Left colon (tissue), 2 donors: ENCODE measurements around the gene C5AR2. TPM values are rescaled to one million over a fixed set of nuclear protein-coding genes. Genes with fewer than 3 reads are reported as not detected.
"Not testable (repeated sequence)": the region's sequence is repeated elsewhere in the genome, so short reads cannot be mapped to it uniquely, and the experiment has no call there.

Experiments used
- ATAC-seq: fragments of 200-7000 bp; cut with Tn5 transposase; one replicate; pipeline ENCODE4 v1.9.1; 2020; ENCODE audit warnings: mild to moderate bottlenecking, moderate library complexity
- DNase-seq, 2 donors: peaks; one replicate each; pipeline ENCODE4 v3.0.0-alpha.2; 2020
- intact Hi-C, 2 donors: fragments of 100-400 bp; cut with DNase I in 1 of 2; cut with micrococcal nuclease in 1 of 2; formaldehyde crosslinking; loops; one replicate each; pipeline versions ENCODE4 v1.11.2 to v1.14.0; 2022; cut with DNase I, micrococcal nuclease
- long read RNA-seq: library from polyadenylated mRNA; unstranded; transcript quantifications from one replicate; pipeline ENCODE4 v2.0.0, GENCODE V29; 2021
- total RNA-seq, 2 donors: library from RNA; stranded (reverse); fragmentation: NEBNext Ultra II Directional; extraction: Animal tissue kit (Norgen Biotek cat#: 25700); gene quantifications; one replicate each; pipeline ENCODE4 v1.2.1, GENCODE V29; 2021
- donor health status: DM: no; HTN: no; CAD: no.
- donor health status: DM: yes; HTN: yes; CAD: no.

The C5AR2 gene
- total RNA-seq: 1 to 10 TPM in 1 of 2 donors, under 1 TPM in 1; 0.46 to 2.3 TPM
- long read RNA-seq: 0 reads

- ATAC-seq: no peak
- DNase-seq: no peak
- intact Hi-C loops: no loop called here
Observed at GRCh38 chr19:47331931-47332547, at the start of gene C5AR2. TSS of gene C5AR2 (plus strand) at chr19:47332175. CDS start at chr19:47340800, 8,625 bp downstream.

GRCh38 chr19:47283405-47284059, 48.4 kb upstream of the C5AR2 start:
- intact Hi-C loops: no loop called here
- DNase-seq (no peak), ATAC-seq (no peak)

GRCh38 chr19:47284324-47284899, 47.6 kb upstream of the C5AR2 start:
- intact Hi-C loops: no loop called here
- ATAC-seq (peak; percentile 46), DNase-seq (no peak)

- intact Hi-C loops: loop anchor here in 1 of 2 donors (10.0 kb wide), 1 partner anchor 129 kb away; no protein-coding TSS in a partner anchor
- DNase-seq (peak; percentile 64 to 80), ATAC-seq (peak; percentile 95)
Observed at GRCh38 chr19:47296036-47296435, 35.9 kb upstream of the C5AR2 start.

GRCh38 chr19:47300867-47301266, 31.1 kb upstream of the C5AR2 start:
- not testable (repeated sequence) for DNase-seq, ATAC-seq
- intact Hi-C loops: loop anchor here in 1 of 2 donors (10.0 kb wide), 1 partner anchor 94 kb away; no protein-coding TSS in a partner anchor

GRCh38 chr19:47302249-47302648, 29.7 kb upstream of the C5AR2 start:
- intact Hi-C loops: loop anchor here in 1 of 2 donors (10.0 kb wide), 1 partner anchor 93 kb away; no protein-coding TSS in a partner anchor
- ATAC-seq (no peak), DNase-seq (no peak)

- DNase-seq (no peak), ATAC-seq (no peak)
- intact Hi-C loops: loop anchor here in 1 of 2 donors (10.0 kb wide), 1 partner anchor 91 kb away; no protein-coding TSS in a partner anchor
Observed at GRCh38 chr19:47303966-47304365, 28.0 kb upstream of the C5AR2 start.

GRCh38 chr19:47305309-47305751, 26.6 kb upstream of the C5AR2 start:
- ATAC-seq: peak; percentile 49
- intact Hi-C loops: loop anchor here in 1 of 2 donors (10.0 kb wide), 1 partner anchor 89 kb away; no protein-coding TSS in a partner anchor
- peak; percentile 48 to 68 for DNase-seq

- DNase-seq (no peak), ATAC-seq (no peak)
- intact Hi-C loops: loop anchor here in 1 of 2 donors (10.0 kb wide), 1 partner anchor 88 kb away; no protein-coding TSS in a partner anchor
Observed at GRCh38 chr19:47306303-47306702, 25.7 kb upstream of the C5AR2 start.

GRCh38 chr19:47309038-47309437, 22.9 kb upstream of the C5AR2 start:
- intact Hi-C loops: loop anchor here in 1 of 2 donors (10.0 kb wide), 1 partner anchor 86 kb away; no protein-coding TSS in a partner anchor
- ATAC-seq: no peak
- no peak for DNase-seq

- intact Hi-C loops: loop anchor here in 1 of 2 donors (10.0 kb wide), 1 partner anchor 85 kb away; no protein-coding TSS in a partner anchor
- DNase-seq (peak in 1 of 2 donors; percentile 17), ATAC-seq (no peak)
Observed at GRCh38 chr19:47309608-47310007, 22.4 kb upstream of the C5AR2 start, which contains the start of gene C5AR1. TSS of gene C5AR1 (plus strand) at chr19:47309861. CDS start at chr19:47309896, 35 bp downstream.

GRCh38 chr19:47310323-47310722, 21.7 kb upstream of the C5AR2 start:
- no peak for DNase-seq
- no peak for ATAC-seq
- intact Hi-C loops: no loop called here

- DNase-seq: peak in 1 of 2 donors; percentile 26
- no peak for ATAC-seq
- intact Hi-C loops: no loop called here
Observed at GRCh38 chr19:47310819-47311218, 21.2 kb upstream of the C5AR2 start.

GRCh38 chr19:47312366-47313006, 19.5 kb upstream of the C5AR2 start:
- intact Hi-C loops: no loop called here
- DNase-seq: no peak
- ATAC-seq: no peak

GRCh38 chr19:47313754-47314295, 18.1 kb upstream of the C5AR2 start:
- DNase-seq: no peak
- ATAC-seq: no peak
- intact Hi-C loops: no loop called here

- peak in 1 of 2 donors; percentile 47 for DNase-seq
- intact Hi-C loops: no loop called here
- ATAC-seq: peak; percentile 46
Observed at GRCh38 chr19:47315125-47315821, 16.7 kb upstream of the C5AR2 start.

GRCh38 chr19:47316513-47316912, 15.5 kb upstream of the C5AR2 start:
- DNase-seq (no peak), ATAC-seq (no peak)
- intact Hi-C loops: no loop called here
